ENCODE results near the gene CPSF7.

DNA sequence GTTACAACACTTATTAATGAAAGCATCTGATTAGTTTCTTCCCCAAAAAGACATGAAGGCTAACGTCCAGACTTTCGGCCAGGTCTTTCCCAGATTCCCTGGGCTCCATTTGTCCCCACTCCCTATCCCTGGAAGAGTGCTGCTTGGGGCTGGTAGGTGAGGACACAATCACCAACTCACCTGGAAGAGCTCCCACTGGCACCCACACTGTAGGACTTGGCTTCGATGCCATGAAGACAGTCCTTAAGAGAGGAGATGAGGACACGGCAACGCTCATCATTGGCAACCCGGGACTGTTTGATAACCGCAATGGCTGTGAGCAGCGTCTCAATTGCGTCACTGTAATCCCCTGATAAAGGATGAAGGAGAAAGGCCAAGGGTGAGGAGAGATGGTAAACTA, 18.2 kb downstream of the CPSF7 start:
- TF ChIP-seq, protein P1, sequence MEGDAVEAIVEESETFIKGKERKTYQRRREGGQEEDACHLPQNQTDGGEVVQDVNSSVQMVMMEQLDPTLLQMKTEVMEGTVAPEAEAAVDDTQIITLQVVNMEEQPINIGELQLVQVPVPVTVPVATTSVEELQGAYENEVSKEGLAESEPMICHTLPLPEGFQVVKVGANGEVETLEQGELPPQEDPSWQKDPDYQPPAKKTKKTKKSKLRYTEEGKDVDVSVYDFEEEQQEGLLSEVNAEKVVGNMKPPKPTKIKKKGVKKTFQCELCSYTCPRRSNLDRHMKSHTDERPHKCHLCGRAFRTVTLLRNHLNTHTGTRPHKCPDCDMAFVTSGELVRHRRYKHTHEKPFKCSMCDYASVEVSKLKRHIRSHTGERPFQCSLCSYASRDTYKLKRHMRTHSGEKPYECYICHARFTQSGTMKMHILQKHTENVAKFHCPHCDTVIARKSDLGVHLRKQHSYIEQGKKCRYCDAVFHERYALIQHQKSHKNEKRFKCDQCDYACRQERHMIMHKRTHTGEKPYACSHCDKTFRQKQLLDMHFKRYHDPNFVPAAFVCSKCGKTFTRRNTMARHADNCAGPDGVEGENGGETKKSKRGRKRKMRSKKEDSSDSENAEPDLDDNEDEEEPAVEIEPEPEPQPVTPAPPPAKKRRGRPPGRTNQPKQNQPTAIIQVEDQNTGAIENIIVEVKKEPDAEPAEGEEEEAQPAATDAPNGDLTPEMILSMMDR (IDR thresholded peaks at IDR 0.05; ENCODE audit: insufficient read depth, low read length) = no peak
- TF ChIP-seq POLR2AphosphoS5 (IDR thresholded peaks at IDR 0.05; ENCODE audit: low read depth) (no peak), GABPA (IDR thresholded peaks at IDR 0.05; ENCODE audit: low read depth) (no peak), SPI1 (IDR thresholded peaks at IDR 0.05; ENCODE audit: borderline replicate concordance, low read depth) (no peak)
- TF ChIP-seq, protein P2, sequence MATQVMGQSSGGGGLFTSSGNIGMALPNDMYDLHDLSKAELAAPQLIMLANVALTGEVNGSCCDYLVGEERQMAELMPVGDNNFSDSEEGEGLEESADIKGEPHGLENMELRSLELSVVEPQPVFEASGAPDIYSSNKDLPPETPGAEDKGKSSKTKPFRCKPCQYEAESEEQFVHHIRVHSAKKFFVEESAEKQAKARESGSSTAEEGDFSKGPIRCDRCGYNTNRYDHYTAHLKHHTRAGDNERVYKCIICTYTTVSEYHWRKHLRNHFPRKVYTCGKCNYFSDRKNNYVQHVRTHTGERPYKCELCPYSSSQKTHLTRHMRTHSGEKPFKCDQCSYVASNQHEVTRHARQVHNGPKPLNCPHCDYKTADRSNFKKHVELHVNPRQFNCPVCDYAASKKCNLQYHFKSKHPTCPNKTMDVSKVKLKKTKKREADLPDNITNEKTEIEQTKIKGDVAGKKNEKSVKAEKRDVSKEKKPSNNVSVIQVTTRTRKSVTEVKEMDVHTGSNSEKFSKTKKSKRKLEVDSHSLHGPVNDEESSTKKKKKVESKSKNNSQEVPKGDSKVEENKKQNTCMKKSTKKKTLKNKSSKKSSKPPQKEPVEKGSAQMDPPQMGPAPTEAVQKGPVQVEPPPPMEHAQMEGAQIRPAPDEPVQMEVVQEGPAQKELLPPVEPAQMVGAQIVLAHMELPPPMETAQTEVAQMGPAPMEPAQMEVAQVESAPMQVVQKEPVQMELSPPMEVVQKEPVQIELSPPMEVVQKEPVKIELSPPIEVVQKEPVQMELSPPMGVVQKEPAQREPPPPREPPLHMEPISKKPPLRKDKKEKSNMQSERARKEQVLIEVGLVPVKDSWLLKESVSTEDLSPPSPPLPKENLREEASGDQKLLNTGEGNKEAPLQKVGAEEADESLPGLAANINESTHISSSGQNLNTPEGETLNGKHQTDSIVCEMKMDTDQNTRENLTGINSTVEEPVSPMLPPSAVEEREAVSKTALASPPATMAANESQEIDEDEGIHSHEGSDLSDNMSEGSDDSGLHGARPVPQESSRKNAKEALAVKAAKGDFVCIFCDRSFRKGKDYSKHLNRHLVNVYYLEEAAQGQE (IDR thresholded peaks at IDR 0.05; ENCODE audit: insufficient replicate concordance, low read depth) = no peak

Data from HL-60 (cell line).